Left renal cortex interstitium (tissue), 4 donors: Measurements from ENCODE around the gene RANBP2. TPM values are rescaled to one million over a fixed set of nuclear protein-coding genes. Genes with fewer than 3 reads are reported as not detected.
"Not testable (repeated sequence)": the region's sequence is repeated elsewhere in the genome, so short reads cannot be mapped to it uniquely, and the experiment has no call there.

Source experiments
- DNase-seq, 4 donors: peaks; one replicate each; pipeline ENCODE4 v3.0.0-alpha.2; 2013; ENCODE audit warnings: low read depth in 4 of 4, low spot score in 2 of 4, missing footprints in 1 of 4
- polyA plus RNA-seq, 4 donors: library from polyadenylated mRNA; unstranded; fragments of 120-200 nt; gene quantifications; one replicate each; pipeline ENCODE4 v1.2.1, GENCODE V29; 2013; ENCODE audit not compliant: insufficient read length in 4 of 4

RANBP2 gene
- polyA plus RNA-seq, result 10 to 100 TPM; 52.8 to 74.0 (median 59.6) TPM

DNA sequence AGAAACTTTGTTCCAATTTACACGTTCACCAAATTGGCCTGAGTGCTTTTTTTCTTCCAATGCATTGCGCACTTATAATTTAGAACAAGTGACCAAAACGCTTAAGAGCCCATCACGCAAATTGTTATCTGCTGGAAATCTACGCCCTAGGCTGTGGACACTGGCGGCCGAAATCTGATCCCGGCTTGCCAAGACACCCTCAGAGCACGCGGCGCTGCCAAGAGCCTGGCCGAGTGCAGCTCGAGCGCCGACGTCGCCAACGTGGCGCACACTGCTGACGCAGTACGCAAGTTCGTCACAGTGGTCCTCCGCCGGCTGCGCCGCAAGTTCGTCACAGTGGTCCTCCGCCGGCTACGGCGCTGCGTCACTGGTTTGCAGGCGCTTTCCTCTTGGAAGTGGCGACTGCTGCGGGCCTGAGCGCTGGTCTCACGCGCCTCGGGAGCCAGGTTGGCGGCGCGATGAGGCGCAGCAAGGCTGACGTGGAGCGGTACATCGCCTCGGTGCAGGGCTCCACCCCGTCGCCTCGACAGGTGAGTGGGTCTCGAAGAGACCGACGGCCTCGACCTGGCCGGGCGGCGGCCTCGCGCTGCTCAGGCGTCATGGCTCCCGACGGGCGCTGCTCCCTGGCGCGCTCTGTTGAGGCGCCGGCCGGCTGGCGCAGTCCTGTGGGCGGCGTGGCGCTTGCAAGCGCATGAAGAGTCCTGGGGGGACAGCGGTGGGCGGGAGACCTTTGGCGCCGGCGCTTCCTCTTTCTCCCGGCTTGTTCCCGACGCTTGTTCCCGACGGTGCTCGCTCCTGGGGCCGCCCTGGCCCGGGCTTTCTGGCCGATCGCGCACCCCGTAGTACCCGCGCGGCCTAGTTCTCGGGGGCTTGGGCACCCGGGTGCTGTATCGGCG lies at the start of gene RANBP2:
Gene RANBP2 (plus strand): TSS at position 334 of the 896 bp plus-strand sequence. CDS start 125 bp downstream, at position 459.
- DNase-seq, result peak; percentile 92 to 95 (median 94)

DNA sequence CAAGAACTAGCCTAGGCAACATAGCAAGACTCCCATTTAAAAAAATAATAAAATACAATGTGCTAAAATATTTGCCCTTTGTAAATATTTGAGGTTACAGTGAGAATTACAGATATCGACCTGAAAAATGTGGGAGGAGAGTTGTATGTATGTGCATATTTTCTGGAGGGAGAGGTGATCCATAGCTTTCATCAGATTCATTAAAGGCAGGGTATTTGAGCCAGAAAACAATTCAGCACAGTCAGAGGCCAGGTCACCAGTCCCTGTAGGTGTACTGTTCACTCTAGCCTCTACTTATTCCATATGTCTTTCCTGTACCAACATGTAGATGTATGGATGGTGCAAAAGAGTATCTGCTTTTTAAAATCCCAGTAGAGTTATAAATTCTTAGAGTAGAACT lies 49.0 kb upstream of the RANBP2 start:
- not testable (repeated sequence) for DNase-seq

DNA sequence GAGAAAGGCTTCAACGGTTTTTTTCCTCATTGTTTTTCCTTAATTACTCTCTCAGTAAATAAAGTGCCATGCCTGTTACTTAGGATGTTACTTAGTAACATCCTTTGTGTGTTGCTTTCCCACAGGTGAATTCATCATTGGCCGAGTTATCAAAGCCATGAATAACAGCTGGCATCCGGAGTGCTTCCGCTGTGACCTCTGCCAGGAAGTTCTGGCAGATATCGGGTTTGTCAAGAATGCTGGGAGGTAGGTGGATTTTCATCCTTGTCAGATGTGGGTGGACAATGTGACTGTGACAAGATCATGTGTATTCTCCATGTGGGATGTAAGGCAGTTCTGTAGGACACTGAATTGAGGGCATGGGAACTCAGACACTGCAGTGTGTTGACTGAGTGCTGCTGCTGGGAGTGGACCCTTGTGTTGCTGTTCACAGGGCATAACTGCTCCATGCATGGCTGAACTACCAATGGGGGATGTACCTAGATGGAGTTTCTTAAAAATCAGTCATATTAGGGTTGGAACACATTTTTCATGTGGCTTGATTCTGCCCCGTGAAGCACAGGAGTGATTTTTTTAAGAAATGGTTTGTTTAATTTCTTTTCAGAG lies 47.0 kb upstream of the RANBP2 start:
- DNase-seq, result not testable (repeated sequence)

DNA sequence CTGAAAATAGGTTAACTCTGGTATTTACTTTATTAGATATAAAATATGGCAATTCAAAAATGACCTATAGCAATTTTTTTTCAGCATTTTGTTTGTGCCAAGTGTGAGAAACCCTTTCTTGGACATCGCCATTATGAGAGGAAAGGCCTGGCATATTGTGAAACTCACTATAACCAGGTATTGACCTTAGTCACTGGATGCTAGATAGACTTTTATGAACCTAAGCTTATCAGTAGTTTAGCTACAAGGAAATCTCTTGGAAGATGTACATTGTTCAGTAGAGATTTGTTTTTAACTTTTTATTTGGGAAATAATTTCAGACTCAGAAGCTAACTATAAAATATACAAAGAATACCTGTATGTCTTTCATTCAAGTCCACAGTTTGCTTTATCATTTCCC lies 42.8 kb upstream of the RANBP2 start:
- DNase-seq, result not testable (repeated sequence)

DNA sequence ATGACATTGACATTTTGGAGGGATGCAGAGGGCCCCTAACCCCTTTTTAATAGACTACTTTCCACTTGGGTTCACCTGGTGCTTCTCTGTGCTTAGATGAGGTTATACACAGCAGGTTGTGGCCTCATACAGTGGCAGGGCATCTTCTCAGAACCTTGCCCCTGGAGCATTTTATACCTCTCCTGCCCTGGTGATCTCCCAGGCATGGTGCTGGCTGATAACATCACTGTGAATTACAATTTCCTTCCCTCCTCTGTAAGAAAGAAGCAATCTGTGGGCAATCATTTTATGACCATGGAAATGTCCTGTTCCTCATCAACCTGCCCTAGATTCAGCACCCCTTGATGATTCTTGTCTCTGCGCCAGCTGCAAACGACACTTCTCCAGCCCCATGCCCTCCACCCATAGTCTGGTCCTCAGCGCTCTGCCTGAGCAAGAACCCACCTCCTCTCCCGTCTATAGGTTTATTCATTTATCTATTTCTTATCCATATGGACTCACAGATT lies 42.0 kb upstream of the RANBP2 start:
- not testable (repeated sequence) for DNase-seq

DNA sequence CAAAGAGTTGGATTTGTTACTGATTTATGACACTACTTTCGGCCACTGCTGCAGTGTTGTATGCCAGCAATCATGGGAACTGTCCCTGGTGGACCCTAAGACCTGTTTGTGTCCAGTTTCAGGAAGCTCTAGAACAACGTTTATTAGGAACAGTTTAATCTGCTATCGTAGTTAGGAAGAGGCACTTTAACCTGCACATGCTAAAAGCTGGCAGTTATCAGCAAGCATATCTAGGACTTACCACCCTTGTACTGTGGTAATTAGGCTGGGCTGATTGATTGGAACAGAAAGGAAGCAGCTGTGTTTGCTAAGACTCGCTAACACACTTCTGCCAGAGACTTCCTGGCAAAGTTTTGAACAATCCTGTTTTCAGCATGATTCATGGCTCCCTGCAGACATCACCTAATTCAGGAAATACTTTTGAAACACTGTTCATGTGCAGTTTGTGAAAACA lies 41.1 kb upstream of the RANBP2 start:
- peak in 1 of 4 donors; percentile 2 for DNase-seq

DNA sequence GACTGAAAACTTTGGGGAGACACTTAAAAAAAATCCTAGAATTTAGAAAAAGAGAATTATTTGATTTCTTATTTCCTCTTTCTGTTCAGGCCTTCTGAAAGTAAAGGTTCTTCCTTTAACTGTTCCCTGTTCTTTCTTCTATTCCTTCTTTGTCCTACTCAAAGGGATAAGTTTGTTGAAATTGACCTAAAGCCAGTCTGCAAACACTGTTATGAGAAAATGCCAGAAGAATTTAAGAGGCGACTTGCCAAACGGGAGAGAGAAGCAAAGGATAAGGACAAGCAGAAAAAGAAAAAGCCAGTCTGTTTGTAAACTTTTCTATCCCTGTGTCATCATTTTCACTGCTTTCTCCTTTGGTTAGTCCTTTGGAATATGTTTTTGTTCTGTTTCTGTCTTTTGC lies 38.5 kb upstream of the RANBP2 start:
- DNase-seq, result not testable (repeated sequence)

DNA sequence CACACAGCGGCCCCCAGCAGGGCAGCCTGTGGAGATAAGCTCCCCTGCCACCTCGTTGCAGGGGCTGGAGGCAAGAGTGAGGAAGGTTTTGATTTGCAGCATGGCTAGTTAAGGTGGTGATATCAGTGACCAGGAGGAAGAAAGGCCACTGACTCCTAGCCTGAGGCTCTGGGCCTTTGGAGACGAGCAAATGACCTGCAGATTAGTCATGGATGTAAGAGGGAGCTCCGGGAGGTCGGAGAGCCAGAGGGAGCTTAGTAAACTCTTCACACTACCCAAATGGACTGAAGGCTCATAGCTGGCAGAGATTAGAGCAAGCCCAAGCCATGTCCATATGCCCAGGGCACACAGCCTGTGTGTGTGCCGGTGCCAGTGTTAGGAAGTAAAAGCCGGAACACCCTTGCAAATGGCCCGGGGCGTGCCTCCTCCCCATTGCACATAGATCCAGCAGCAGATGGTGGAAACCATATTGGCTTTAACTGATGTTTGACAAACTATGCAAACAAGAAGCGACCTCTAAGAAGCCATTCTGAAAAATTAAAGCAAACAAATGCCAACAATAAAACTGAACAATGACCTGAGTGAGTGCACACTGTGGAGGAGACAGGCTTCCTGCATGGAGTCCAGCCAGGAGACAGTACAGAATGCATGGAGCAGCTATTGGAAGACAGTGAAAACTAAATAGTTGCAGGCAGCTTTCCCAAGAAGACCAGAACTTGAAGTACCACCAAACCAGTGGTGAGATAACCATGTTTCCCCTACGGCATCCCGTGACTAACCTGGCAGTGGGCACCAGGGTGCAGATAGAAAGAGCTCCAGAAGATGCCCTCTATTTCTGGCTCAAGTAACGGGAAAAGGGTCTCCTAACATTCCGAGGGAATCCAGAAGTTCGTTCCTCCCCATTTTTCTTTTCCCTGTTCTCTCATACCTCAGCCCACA lies 30.2 kb upstream of the RANBP2 start:
- not testable (repeated sequence) for DNase-seq

DNA sequence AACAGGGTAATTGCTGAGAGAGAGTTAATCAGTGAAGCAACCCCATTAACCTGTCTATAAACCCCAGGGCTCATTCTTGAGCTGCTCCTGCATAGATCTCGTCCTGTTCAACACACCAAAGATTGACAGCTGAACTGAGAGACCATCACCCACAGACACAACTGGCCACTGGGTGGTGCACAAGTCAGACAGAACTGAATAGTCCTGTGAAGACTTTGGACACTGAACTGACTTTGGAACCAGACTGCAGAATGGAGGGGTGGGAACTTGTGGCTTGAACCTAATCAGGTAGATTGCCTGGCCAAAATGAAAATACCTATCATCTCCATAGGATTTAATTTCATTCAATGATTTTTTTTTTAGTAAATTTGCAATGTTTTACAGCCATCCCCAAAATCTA lies 29.3 kb upstream of the RANBP2 start:
- not testable (repeated sequence) for DNase-seq

DNA sequence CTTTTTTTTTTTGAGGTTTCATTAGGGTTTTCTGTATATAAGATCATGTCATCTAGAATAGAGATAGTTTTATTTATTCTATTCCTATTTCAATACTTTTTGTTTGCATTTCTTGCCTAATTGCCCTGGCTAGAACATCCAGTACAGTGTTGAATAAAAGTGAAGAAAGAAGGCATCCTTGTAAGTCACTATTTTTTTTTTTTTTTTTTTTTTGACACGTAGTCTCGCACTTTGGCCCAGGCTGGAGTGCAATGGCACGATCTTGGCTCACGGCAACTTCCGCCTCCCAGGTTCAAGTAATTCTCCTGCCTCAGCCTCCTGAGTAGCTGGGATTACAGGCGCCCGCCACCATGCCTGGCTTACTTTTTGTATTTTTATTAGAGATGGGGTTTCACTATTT lies 27.8 kb upstream of the RANBP2 start:
- no peak for DNase-seq

DNA sequence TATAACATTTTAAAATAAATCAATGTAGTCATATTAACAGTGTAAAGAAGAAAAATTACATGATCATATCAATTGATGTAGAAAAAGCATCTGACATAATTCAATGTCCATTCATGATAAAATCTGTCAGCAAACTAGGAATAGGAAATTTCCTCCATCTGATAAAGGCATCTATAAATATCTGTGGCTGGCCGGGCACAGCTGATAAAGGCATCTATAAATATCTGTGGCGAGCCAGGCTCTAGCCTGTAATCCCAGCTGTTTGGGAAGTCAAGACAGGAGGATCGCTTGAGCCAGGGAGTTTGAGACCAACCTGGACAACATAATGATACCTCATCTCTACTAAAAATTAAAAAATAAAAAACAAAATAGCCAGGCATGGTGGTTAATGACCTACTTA lies 18.1 kb upstream of the RANBP2 start:
- no peak for DNase-seq

DNA sequence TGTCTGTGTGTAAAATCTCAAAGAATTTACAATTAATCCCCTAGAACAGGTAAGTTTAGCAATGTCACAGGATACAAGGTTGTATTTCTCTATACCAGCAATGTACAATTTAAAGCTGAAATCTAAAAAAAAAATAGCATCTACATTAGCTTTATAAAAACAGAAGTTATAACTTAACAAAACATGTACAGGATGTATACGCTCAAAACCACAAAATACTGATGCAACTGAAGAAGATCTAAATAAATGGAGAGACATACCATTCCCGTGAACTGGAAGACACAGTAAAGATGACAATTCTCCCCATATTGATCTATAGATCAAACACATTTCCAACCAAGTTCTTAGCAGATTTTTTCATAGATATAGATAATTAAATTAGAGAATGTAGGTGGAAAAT lies 17.5 kb upstream of the RANBP2 start:
- DNase-seq, result no peak

DNA sequence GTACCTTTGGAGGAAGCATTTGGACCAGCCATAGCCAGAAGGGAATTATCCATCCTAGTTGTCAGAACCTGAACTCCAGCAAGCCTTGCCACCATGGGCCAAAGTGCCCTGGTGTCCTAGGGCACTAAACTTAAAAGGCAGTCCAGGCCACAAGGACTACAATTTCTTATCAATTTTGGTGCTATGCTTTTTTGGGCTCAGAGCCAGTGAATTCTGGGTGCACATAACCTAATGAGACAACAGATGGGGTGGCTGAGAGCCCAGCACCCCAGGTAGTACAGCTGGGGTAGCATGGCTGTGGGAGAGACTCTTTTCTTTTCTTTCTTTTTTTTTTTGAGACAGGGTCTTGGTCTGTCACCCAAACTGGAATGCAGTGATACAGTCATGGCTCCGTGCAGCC lies 14.4 kb upstream of the RANBP2 start:
- DNase-seq, result no peak

DNA sequence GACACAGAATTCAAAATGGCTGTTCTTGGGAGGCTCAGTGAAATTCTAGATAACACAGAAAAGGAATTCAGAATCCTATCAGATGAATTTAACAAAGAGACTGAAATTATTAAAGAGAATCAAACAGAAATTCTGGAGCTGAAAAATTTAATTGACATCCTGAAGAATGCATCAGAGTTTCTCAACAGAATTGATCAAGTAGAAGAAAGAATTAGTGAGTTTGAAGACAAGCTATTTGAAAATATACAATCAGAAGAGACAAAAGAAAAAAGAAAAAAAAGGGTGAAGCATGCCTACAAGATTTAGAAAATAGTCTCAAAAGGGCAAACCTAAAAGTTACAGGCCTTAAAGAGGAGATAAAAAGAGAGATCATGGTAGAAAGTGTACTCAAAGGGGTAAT lies 12.0 kb upstream of the RANBP2 start:
- DNase-seq, result no peak

DNA sequence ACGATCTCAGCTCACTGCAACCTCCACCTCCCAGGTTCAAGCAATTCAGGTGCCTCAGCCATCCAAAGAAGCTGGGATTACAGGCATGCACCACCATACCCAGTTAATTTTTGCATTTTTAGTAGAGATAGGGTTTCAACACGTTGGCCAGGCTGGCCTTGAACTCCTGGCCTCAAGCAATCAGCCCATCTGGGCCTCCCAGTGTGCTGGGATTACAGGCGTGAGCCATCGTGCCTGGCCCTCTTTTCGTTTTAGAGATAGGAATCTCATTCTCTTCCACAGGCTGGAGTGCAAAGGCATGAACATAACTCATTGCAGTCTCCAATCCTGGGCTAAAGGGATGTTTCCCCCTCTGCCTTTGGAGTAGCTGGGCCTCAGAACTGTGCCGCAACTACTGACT lies 2.3 kb upstream of the RANBP2 start:
- DNase-seq, result not testable (repeated sequence)

DNA sequence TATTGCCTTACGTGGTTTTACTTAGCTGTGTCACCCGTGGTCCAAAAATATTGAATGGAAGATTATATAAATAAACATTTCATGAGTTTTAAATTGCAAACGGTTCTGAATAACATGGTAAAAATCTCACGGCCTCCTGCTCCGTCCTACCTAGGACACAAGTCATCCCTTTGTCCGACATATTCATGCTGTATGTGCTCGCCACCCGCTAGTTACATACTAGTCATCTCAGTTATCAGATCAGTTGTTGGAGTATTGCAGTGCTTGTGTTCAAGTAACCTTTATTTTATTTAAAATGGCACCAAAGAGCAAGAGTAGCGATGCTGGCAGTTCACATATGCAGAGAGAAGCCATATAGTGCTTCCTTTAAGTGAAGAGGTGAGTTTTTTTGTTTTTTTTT lies 6.8 kb downstream of the RANBP2 start:
- not testable (repeated sequence) for DNase-seq

DNA sequence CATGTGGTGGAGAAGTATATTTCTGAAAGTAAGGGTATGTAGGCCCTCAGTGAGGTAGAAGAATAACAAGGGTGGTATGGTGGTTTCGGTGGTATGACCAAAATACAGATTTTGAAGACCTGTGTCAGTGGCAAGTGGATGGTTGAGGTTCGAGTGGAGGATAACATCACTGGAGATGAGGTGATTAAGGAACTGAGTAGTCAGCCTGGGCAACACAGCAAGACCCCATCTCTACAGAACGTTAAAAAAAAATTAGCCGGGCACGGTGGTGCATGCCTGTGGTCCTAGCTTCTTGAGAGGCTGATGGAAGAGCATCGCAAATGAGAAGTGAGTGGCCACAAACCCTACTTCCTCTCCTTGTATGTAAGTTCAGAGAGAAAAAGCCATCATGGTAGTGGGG lies 15.4 kb downstream of the RANBP2 start:
- not testable (repeated sequence) for DNase-seq

DNA sequence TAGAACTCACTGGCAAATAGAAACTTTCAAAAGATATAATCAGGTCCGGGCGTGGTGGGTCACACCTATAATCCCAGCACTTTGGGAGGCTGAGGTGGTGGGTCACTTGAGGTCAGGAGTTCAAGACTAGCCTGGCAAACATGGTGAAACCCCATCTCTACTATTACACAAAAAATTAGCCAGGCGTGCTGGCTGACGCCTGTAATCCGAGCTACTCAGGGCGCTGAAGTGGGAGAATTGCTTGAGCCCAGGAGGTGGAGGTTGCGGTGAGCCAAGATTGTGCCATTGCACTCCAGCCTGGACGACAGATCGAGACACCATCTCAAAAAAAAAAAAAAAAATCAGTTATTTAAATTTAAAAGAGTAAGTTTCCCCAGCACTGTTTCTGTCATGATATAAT lies 38.7 kb downstream of the RANBP2 start:
- DNase-seq, result not testable (repeated sequence)

DNA sequence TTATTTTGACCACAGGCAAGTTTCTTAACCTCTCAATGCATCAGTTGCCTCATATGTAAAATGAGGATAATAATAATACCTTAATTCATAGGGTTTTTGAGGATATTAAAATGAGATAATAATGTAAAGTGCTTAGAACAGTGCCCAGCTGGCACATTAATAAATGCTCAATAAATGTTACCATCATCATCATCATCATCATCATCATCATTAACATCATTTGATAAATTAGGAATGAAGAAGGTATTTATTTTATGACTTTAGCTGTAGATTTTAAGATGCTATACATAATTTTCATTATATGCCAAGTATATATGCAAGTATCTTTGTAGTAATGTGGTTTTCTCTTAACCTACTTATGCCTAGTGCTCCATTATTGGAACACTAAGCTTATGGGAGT lies 43.3 kb downstream of the RANBP2 start:
- not testable (repeated sequence) for DNase-seq

DNA sequence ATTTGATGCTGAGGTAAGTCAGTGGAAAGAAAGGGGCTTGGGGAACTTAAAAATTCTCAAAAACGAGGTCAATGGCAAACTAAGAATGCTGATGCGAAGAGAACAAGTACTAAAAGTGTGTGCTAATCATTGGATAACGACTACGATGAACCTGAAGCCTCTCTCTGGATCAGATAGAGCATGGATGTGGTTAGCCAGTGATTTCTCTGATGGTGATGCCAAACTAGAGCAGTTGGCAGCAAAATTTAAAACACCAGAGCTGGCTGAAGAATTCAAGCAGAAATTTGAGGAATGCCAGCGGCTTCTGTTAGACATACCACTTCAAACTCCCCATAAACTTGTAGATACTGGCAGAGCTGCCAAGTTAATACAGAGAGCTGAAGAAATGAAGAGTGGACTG lies 47.4 kb downstream of the RANBP2 start:
- not testable (repeated sequence) for DNase-seq
